ENCODE data around the gene LRRC1.
"Not testable (repeated sequence)": the region's sequence is repeated elsewhere in the genome, so short reads cannot be mapped to it uniquely, and the experiment has no call there.

The LRRC1 gene

GRCh38 chr6:53793318-53794136 is 1.3 kb upstream of the LRRC1 start:
- DNase-seq: peak; percentile 4

DNA sequence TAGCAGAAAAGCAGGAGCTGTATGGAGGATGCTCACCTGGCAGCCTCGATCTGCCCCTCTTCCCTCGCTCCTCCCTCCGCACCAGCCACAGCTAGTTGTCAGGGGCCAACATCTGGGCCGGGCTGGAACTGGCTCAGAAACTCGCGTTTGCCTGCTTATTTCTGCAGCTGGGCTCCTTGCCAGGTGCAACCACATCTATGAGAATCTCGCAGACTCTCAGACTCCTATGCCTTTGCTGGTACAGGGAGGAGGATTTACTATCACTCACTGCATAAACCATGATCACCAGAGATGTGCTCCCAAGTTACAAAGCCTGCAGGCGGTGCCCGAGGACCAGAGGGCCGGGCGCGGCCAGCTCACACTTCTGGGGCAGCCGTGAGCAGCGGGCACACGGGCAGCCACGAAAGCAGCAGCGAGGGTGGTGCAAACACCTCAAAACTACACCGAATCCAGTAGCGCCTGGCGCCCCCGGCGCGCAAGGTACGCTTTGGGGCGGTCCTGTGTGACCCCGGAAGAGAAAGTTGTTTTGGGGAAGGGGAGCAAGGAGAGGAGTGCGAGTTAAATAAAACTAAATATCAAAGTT is 577 bp upstream of the LRRC1 start:
- no peak for DNase-seq

DNA sequence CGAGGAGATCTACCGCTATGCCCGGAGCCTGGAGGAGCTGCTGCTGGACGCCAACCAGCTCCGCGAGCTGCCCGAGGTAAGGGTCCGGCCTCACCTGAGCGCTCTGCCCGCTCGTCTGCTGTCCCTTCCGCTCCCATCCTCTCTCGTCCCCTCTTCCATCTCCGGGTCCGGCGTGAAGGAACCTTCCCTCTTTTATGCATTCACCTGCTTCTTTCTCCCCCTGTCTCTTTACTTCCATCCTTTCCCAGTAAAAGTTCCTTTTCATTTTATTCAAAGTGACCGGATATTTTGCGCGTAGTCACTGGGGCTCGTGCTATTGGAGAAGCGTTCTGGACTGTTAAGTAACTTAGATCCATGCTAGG is 516 bp downstream of the LRRC1 start:
- no peak for DNase-seq

DNA sequence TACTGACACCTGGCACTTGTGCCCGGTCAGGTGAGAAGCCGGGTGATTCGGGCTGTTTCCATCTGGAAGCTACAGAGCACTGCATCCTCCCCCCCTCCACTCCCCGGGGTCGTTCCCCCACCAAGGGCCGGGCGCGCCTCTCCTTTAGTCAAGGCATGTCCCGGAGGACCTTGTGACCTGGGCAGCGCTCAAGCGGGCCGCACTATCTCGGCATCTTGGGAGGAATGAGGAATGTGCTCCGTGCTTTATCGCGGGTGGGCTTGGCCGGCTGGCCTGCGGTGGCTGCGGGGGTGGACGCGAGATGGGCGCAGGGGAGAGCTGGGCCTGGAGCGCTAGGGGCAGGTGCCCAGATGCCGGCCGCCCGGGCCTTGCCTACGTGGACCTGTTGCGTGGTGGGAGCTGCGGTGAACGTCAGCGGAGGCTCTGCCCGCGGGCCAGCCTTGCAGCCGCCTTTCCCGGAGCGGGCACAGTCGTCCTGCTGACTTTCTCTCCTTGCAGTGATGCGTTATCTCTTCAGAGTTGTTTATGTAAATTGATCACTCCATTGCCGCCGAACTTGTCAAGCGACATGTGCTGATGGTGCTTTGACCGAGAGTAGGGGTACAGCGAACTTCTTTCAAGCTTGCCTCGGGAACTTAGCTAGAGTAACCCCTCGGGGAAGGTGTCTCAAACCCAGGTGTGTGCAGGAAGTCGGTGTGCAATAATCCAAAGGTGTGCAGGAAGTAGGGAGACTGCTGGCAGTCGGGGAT is 1.1 kb downstream of the LRRC1 start:
- no peak for DNase-seq

- no peak for DNase-seq
These were observed 1.6 kb downstream of the LRRC1 start for GRCh38 chr6:53796451-53796780.

- no peak for DNase-seq
These were observed 2.0 kb downstream of the LRRC1 start for GRCh38 chr6:53796791-53797190.

DNA sequence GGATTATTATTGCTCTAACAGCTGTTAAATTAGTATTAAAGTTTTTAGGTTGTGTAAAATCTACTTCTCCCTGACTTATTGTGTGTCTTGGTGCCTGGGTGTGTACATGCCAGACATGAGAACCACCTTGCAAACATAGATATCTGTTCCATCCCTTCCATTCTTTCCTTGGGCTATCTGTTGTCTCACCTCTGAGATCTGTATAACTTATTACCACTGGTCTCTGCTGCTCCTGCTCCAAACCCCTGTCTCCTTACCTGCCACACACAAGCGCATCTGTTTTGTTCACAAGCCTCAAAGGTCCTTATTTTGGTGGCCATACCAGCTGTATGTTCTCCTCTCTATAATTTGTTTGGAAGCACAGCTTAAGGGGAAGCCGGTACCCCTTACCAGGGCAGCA is 2.5 kb downstream of the LRRC1 start:
- no peak for DNase-seq

GRCh38 chr6:53799340-53799739 is 4.5 kb downstream of the LRRC1 start:
- DNase-seq: no peak

GRCh38 chr6:53801022-53801421 is 6.2 kb downstream of the LRRC1 start:
- no peak for DNase-seq

GRCh38 chr6:53802582-53802981 is 7.8 kb downstream of the LRRC1 start:
- no peak for DNase-seq

- DNase-seq: no peak
These were observed 8.5 kb downstream of the LRRC1 start for GRCh38 chr6:53803081-53803860.

DNA sequence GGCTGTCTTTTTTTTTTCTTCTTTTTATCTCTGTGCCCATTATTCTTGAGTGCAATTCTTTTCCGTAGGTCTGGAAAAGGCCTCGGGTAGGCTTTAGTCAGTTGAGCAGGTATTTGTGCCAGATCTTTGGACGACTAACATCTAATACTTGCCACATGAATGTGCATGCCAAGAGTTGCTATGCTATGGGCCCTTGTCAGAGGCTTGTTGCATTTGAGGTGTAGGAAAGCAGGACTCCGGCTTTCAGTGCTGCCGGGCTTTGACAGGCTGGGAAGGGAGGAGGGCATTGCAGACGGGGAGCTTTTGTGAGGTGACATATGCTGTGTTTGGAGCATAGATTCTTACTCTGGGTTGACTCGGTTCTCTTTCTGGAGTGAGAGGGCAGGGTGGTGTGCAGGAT is 10.2 kb downstream of the LRRC1 start:
- DNase-seq: no peak

DNA sequence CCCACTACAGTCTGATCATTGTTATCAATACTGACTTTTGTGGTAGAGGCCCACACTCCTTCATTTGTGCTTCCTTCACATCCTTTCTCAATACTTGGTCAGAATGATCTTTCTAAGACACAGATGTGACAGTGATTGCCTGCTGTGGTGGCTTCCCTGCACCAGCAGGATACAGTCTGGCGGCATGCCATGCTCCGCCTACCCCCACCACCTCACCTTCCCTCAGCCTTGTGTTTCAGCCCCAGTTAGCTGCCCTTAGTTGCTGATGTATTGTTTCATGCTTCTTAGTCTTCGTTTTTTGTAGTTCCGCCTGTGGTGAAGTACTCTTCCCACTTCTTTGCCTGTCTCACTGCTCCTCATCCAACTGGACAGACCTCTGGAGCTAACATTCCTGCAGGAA is 10.9 kb downstream of the LRRC1 start:
- DNase-seq: no peak

DNA sequence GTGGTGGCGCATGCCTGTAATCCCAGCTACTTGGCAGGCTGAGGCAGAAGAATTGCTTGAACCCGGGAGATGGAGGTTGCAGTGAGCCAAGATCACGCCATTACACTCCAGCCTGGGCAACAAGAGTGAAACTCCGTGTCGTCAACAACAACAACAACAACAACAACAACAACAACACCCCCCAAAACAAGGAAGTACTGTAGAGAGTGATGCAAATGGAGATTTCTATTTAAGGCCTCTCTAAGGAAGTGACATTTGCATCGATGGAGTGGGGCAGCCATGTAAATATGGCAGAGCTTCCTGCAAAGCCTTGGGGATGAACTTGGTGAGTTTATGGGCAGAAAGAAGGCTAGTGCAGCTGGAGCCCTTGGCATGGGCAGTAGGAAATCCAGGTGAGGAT is 12.8 kb downstream of the LRRC1 start:
- not testable (repeated sequence) for DNase-seq

- no peak for DNase-seq
These were observed 13.6 kb downstream of the LRRC1 start for GRCh38 chr6:53808302-53808881.

DNA sequence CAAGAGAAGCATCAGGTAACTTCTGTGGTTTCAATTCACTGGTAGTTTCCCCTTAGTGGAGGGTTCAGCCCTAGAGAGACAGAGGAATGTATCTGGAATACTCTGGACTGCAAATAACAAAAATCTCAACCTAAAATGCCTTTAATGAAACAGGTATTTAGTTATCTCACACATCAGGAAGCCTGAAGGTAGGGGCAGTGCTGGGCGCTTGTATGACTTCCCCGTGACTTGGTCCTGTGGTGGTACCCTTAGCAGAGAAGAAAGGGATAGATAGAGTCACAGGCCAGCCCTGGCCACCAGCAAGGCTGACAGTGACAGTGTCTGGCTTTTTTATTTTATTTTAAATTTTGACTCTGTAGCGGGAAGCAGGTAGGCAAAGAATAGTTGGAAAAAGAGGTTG is 14.9 kb downstream of the LRRC1 start:
- DNase-seq: no peak

DNA sequence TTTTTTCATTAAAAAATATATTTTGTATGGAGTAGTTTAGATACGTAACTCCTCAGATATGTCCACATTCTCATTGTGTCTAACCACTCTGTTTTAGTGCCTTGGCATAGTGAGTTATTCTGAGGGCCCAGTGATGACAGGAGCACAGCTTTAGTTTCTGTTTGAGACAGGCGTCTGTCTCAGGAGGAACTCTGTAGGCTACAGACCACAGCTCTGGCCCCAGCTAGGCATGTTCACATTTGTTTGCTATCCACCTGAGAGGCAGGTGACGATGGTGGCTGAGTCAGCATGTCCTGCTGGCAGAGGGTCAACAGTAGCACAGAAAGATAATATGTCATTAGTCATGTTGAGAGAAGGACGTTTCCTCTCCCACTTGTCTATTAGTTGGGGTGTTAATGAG is 16.3 kb downstream of the LRRC1 start:
- no peak for DNase-seq

- DNase-seq: no peak
These were observed 16.9 kb downstream of the LRRC1 start for GRCh38 chr6:53811746-53812145.

GRCh38 chr6:53813096-53813495 is 18.3 kb downstream of the LRRC1 start:
- no peak for DNase-seq

GRCh38 chr6:53813801-53814200 is 19.0 kb downstream of the LRRC1 start:
- DNase-seq: peak; percentile 6

- no peak for DNase-seq
These were observed 19.5 kb downstream of the LRRC1 start for GRCh38 chr6:53814353-53814752.

- no peak for DNase-seq
These were observed 20.7 kb downstream of the LRRC1 start for GRCh38 chr6:53815381-53816119.
